NOMO-1 (cell line): Measurements from ENCODE around the gene CASP3.
"Not testable (repeated sequence)": the region's sequence is repeated elsewhere in the genome, so short reads cannot be mapped to it uniquely, and the experiment has no call there.

Source experiments
- DNase-seq, 2 experiments: peaks; one replicate each; lab custom pipeline; 2025; ENCODE audit not compliant: unreplicated experiment in 2 of 2; lab: John Stamatoyannopoulos, UW

Gene CASP3

GRCh38 chr4:184636897-184637296 is 12.3 kb downstream of the CASP3 start:
- DNase-seq = no peak

DNA sequence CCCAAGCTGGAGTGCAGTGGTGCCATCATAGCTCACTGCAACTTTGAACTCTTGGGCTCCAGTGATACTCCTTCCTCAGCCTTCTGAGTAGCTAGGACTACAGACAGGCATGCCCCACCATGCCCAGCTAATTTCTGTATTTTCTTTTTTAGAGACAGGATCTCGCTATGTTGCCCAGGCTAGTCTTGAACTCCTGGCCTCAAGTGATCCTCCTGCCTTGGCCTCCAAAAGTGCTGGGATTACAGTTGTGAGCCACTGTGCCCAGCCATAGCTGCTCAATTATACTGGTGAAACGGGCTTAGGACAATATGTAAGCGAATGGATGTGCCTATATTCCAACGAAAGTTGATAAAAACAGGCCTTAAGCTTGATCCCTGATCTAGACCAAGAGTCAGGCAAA is 13.1 kb downstream of the CASP3 start:
- no peak for DNase-seq

- no peak for DNase-seq
Observed at GRCh38 chr4:184635381-184635780, 13.9 kb downstream of the CASP3 start.

DNA sequence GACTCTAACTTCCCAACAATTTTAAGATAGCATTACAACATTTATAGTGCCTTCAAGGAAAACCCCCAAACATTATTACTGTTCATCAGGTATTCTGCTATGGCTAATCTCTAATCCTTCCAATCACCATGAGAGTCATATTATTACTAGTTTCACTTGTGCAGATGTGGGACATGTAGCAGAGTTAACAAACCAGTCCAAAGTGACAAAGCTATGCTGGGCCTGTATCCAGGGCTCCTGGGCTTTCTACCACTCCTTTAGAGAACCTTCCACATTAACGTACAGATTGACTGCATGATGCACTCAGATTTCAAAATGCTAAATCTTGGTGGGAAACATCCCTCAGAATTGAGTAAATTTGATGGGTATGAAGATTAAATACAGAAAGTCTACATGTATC is 16.4 kb downstream of the CASP3 start:
- DNase-seq = no peak

DNA sequence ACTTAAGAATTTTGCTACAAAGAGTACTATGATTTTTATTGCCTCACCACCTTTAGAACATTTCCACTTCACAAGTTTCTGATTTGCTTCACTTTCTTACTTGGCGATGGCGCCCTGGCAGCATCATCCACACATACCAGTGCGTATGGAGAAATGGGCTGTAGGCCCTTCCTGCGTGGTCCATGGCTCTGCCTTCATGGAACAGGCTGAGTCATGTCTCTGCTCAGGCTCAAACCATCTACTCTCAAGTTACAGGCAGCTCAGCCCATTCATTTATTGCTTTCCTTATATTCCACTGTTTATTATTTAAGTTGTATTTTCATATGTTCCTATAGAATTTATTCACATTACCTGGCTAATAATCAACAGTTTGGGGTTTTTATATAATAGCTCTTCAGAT is 21.1 kb downstream of the CASP3 start:
- no peak for DNase-seq

- not testable (repeated sequence) for DNase-seq
Observed at GRCh38 chr4:184625783-184626596, 23.3 kb downstream of the CASP3 start.

- no peak for DNase-seq
Observed at GRCh38 chr4:184624972-184625554, 24.2 kb downstream of the CASP3 start.

GRCh38 chr4:184624504-184624903 is 24.7 kb downstream of the CASP3 start:
- DNase-seq = not testable (repeated sequence)

GRCh38 chr4:184621518-184621917 is 27.7 kb downstream of the CASP3 start:
- DNase-seq = no peak

DNA sequence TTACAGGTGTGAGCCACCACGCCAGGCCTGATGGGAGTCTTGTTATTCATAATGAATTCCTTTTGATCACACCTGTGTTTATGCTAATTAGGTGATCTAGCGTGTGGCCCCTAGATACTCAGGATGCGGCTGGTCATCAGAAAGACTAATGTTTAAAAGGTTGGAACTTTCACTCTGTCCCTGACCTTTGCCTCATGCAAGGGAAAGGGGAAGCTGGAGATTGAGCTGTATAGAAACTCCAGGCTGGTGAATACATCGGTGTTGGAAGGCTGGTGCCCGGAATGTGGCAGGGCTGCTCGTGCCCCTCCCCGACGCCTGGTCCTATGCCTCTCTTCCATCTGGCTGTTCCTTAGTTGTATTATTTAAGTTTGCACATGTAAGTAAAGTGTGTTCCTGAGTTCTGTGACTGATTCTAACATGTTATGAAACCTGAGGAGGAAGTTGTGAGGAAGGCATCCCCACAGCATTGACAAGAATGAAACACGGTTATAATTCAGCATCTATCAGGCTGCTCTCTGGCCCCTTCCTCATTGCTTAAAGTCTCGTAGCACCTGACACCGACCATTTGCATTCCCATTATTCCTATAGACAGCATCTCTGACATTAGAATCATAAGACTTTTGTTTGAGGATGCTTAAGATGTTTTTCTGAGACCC is 28.9 kb downstream of the CASP3 start:
- peak; percentile 22 to 68 for DNase-seq

DNA sequence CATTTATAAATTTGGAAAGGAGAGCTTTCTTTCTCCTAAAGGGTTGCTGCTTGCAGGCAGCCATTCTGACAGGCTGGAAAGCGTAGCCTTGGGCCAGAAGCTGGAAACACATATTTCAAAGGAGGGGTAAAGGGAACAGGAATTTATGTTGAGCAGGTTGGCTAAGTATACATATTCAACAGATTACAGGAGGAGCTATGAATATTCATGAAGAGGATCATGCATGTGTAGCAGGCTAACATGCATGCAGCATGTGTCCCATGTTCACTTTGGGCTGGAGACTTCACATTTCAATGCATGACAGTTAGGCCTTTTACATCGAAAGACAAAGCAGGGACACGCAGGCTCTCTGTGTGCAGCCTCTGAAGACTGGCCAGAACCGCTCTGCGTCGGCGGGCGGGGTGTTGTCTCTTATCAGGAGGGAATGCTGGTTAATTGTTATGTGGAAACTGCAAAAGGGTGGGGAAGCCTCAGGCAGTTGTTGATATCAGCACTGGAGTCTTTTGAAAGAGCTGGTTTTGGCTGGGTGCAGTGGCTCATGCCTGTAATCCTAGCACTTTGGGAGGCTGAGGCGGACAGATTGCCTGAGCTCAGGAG is 31.5 kb downstream of the CASP3 start:
- no peak for DNase-seq

- DNase-seq = peak; percentile 7 to 55
Observed at GRCh38 chr4:184616633-184617551, 32.4 kb downstream of the CASP3 start.

DNA sequence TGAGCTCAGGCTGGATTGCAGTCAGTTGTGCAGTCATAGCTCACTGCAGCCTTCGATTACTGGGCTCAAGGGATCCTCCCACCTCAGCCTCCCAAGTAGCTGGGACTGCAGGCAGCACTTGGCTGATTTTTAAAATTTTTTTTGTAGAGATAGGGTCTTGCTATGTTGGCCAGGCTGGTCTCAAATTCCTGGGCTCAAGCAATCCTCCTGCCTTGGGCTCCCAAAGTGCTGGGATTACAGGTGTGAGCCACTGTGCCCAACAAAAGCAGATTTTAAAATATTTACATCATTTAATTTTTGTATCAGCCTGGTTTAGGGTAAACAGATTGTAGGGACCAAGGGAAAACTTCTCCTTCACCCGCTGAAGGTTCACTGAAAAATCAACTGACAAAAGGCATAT is 33.1 kb downstream of the CASP3 start:
- not testable (repeated sequence) for DNase-seq

DNA sequence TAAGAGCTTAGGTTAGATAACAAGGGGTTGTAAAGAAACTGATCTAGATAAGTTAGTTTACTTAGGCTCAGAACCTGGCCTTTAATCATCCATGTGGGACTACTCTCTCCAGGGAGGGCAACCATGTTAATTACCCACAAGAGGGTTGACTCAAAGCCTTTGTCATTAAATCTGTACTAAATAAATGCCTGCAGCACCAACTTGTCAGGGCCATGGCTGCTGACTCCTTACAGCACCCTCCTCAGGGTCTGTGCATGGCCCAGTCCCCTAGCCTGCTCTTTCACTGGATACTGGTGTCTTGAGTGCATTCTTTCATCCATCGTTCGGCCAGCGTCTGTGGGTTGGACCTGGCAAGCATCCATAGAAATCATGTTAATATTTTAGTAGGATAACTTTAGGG is 34.7 kb downstream of the CASP3 start:
- no peak for DNase-seq

DNA sequence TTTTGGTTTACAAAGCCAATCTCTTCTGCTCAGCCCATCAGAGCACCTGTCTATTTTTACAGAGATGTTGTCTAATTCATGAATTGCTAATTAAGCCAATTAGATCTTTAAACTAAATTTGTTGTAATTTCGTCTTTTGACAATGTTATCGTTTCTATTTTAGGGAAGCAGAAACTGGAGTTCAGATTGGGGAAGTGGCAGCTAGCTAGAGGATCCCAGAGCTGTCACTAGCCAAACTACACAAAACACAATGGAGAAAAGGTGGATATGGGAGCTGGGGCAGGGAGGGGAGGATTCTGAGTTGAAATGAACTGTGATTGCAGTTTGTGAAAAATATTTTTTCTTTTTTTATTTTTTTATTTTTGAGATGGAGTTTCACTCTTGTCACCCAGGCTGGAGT is 35.8 kb downstream of the CASP3 start:
- DNase-seq = peak; percentile 20 to 25

GRCh38 chr4:184612074-184612473 is 37.2 kb downstream of the CASP3 start:
- no peak for DNase-seq

DNA sequence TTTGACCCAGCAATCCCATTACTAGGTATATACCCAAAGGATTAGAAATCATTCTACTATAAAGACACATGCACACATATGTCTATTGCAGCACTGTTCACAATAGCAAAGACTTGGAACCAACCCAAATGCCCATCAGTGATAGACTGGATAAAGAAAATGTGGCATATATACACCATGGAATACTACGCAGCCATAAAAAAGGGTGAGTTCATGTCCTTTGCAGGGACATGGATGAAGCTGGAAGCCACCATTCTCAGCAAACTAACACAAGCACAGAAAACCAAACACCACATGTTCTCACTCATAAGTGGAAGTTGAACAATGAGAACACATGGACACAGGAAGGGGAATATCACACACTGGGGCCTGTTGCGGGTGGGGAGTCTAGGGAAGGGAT is 41.8 kb downstream of the CASP3 start:
- not testable (repeated sequence) for DNase-seq

DNA sequence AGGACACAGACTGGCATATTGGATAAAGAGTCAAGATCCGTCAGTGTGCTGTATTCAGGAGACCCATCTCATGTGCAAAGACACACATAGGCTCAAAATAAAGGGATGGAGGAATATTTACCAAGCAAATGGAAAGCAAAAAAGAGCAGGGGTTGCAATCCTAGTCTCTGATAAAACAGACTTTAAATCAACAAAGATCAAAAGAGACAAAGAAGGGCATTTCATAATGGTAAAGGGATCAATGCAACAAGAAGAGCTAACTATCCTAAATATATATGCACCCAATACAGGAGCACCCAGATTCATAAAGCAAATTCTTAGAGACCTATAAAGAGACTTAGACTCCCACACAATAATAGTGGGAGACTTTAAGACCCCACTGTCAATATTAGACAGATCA is 46.4 kb downstream of the CASP3 start:
- DNase-seq = not testable (repeated sequence)

- DNase-seq = not testable (repeated sequence)
Observed at GRCh38 chr4:184600982-184601381, 48.3 kb downstream of the CASP3 start.

DNA sequence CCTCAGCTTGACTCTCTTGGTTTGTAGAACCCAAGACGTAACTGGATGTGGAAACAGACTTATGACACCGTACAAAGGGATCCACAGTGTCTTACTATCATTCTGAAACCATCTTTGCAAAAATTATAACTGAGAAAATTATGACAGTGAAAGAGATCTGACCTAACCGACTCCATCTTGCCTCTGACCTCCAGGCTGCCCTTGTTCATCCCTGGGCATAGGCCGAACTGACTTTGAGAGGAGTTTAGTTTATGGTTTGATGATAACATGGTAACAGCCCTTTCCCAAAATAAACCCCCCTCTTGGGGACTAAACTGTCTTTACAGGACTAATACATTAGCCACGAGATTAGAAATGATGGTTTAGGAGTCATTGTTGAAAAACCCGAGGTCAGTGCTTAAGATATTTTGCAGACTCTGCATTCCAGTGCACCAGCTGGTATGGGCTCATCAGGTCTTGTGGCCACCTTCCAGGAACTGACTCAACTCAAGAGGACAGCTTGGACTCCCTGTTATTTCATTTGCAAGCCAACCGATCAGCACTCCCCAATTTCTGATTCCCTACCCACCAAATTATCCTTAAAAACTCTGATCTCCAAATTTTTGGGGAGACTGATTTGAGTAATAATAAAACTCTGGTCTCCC is 49.6 kb downstream of the CASP3 start:
- no peak for DNase-seq
